KMS-11 (cell line): Measurements from ENCODE around the gene GALK1.

Experiments
- H2AFZ ChIP-seq: fragments of 200-600 bp; sonication (generic); 2 replicates; pipeline ENCODE4 v1.6.1; 2016; ENCODE audit warnings: antibody characterized with exemption, mixed run types, low read depth
- H3K27ac ChIP-seq: fragments of 200-600 bp; sonication (generic); 2 replicates; pipeline ENCODE4 v1.6.1; 2016; ENCODE audit warnings: mild to moderate bottlenecking, mixed run types
- H3K27me3 ChIP-seq: fragments of 200-600 bp; sonication (generic); 2 replicates; pipeline ENCODE4 v1.6.1; 2017; ENCODE audit warnings: mild to moderate bottlenecking, low read depth, mixed run types, moderate library complexity; ENCODE audit not compliant: insufficient read depth
- H3K36me3 ChIP-seq: fragments of 200-600 bp; sonication (generic); 2 replicates; pipeline ENCODE4 v1.6.1; 2017; ENCODE audit warnings: mild to moderate bottlenecking, mixed run types; ENCODE audit not compliant: insufficient read depth
- H3K4me1 ChIP-seq: fragments of 200-600 bp; sonication (generic); 2 replicates; pipeline ENCODE4 v1.6.1; 2016; ENCODE audit warnings: mild to moderate bottlenecking, low read depth, mixed run types; ENCODE audit not compliant: poor library complexity, severe bottlenecking
- H3K4me2 ChIP-seq: fragments of 200-600 bp; sonication (generic); 2 replicates; pipeline ENCODE4 v1.7.0; 2016; ENCODE audit warnings: mild to moderate bottlenecking, mixed run types
- H3K4me3 ChIP-seq: fragments of 200-600 bp; sonication (generic); IDR thresholded peaks from 2 replicates; pipeline ENCODE4 v1.6.1; 2017; ENCODE audit warnings: low read depth, low read length, mixed read lengths; ENCODE audit not compliant: insufficient read depth
- H3K79me2 ChIP-seq: fragments of 200-600 bp; sonication (generic); 2 replicates; pipeline ENCODE4 v1.6.1; 2016; ENCODE audit warnings: low read depth, mixed run types; ENCODE audit not compliant: insufficient read depth
- H3K9ac ChIP-seq: fragments of 200-600 bp; sonication (generic); 2 replicates; pipeline ENCODE4 v1.6.1; 2016; ENCODE audit warnings: mild to moderate bottlenecking, mixed run types
- H4K20me1 ChIP-seq: fragments of 200-600 bp; sonication (generic); 2 replicates; pipeline ENCODE4 v1.6.1; 2016; ENCODE audit warnings: mild to moderate bottlenecking, mixed run types; ENCODE audit not compliant: insufficient read depth
- TF ChIP-seq, protein P1 (sequence below): fragments of 200-600 bp; sonication (generic); conservative IDR thresholded peaks from 2 replicates; pipeline ENCODE4 v1.6.1; 2017; ENCODE audit warnings: low read depth, mild to moderate bottlenecking, antibody characterized with exemption, low read length, moderate library complexity, mixed read lengths

The GALK1 gene

DNA sequence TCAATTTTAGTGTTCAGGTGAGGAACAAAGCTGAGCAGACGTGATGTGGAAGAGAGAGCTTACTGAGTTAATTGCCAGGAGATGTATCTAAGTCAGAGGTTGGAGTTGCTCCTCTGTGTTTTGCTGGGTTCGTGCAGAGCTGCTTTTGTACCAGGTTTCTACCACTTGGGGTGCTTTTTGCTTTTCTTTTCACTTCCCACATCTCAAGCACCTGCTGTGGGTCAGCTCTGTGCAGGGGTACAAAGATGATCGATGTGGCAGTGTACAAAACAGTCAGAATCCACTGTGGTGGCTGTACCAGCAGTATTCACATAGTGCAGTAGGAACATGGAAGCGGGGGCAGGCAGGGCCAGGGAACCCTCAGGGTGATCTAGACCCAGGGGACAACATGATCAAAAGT, 34.4 kb upstream of the GALK1 start:
- Histone ChIP-seq H2AFZ (no peak overlapping the region), H3K79me2 (no peaks in the 10 kb centered on the region; the same call in 1 of the 2 replicates), H3K4me1 (peaks cover 12% of the 10 kb centered on the region), H4K20me1 (no peaks in the 10 kb centered on the region), H3K4me3 (no peak overlapping the region), H3K9ac (no peak overlapping the region), H3K27ac (no peak overlapping the region), H3K36me3 (no peaks in the 10 kb centered on the region), H3K4me2 (no peak overlapping the region), H3K27me3 (no peaks in the 10 kb centered on the region)
- TF ChIP-seq, protein P1, sequence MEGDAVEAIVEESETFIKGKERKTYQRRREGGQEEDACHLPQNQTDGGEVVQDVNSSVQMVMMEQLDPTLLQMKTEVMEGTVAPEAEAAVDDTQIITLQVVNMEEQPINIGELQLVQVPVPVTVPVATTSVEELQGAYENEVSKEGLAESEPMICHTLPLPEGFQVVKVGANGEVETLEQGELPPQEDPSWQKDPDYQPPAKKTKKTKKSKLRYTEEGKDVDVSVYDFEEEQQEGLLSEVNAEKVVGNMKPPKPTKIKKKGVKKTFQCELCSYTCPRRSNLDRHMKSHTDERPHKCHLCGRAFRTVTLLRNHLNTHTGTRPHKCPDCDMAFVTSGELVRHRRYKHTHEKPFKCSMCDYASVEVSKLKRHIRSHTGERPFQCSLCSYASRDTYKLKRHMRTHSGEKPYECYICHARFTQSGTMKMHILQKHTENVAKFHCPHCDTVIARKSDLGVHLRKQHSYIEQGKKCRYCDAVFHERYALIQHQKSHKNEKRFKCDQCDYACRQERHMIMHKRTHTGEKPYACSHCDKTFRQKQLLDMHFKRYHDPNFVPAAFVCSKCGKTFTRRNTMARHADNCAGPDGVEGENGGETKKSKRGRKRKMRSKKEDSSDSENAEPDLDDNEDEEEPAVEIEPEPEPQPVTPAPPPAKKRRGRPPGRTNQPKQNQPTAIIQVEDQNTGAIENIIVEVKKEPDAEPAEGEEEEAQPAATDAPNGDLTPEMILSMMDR = no peak

DNA sequence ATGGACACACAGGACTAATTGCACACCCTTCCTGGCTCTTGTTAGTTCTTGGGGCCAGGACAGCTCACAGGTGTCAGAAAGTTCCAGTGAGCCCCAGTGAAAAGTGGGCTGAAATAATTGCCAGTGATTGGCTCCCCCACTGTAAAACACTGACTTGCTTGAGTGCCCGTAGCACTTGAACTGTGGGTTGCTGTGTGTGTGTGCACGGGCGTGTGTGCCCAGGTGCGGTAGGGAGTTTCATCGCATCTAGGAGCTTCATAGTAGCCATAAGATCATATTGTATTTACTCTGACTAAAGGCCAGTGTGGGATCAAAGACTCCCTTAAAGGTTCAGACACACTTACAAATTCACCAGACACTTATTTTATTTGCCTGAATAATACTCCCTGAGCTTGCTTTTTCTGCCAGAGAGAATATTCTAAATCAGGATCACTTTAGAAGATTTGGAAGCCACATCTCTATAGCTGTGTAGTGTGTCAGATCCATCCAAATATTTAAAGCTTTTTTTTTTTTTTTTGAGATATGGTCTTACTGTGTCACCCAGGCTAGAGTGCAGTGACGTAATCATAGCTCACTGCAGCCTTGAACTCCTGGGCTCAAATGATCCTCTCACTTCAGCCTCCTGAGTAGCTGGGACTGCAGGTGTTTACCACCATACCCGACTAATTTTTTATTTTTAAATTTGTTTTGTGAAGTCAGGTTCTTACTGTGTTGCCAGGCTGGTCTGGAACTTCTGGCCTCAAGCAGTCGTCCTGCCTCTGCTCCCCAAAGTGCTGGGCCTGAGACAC, 31.0 kb upstream of the GALK1 start:
- Histone ChIP-seq H3K36me3 (no peaks in the 10 kb centered on the region), H3K4me2 (no peak overlapping the region), H3K4me1 (no peaks in the 10 kb centered on the region), H3K9ac (no peak overlapping the region), H3K79me2 (no peaks in the 10 kb centered on the region), H4K20me1 (no peaks in the 10 kb centered on the region), H3K27ac (no peak overlapping the region), H3K4me3 (no peak overlapping the region), H3K27me3 (no peaks in the 10 kb centered on the region), H2AFZ (no peak overlapping the region)
- TF ChIP-seq, protein P1 = no peak

- H3K79me2 ChIP-seq = peaks cover 6% of the 10 kb centered on the region; the same call in 1 of the 2 replicates
- H3K27me3 ChIP-seq = no peaks in the 10 kb centered on the region
- no peaks in the 10 kb centered on the region for H3K36me3 ChIP-seq
- TF ChIP-seq, protein P1 = no peak
- H3K4me1 ChIP-seq = no peaks in the 10 kb centered on the region
- no peak overlapping the region for H2AFZ ChIP-seq
- H3K4me3 ChIP-seq = no peak overlapping the region
- H4K20me1 ChIP-seq = no peaks in the 10 kb centered on the region
- H3K27ac ChIP-seq = no peak overlapping the region
- H3K4me2 ChIP-seq = no peak overlapping the region
- H3K9ac ChIP-seq = no peak overlapping the region
Measured at GRCh38 chr17:75793460-75793859, 28.5 kb upstream of the GALK1 start.

GRCh38 chr17:75791254-75791653, 26.3 kb upstream of the GALK1 start:
- no peak overlapping the region for H3K4me2 ChIP-seq
- no peaks in the 10 kb centered on the region for H4K20me1 ChIP-seq
- H3K79me2 ChIP-seq = peaks cover 26% of the 10 kb centered on the region; the same call in 1 of the 2 replicates
- TF ChIP-seq, protein P1 = no peak
- H3K27me3 ChIP-seq = no peaks in the 10 kb centered on the region
- H2AFZ ChIP-seq = no peak overlapping the region
- no peaks in the 10 kb centered on the region for H3K36me3 ChIP-seq
- H3K4me3 ChIP-seq = no peak overlapping the region
- peaks cover under 1% of the 10 kb centered on the region for H3K4me1 ChIP-seq
- no peak overlapping the region for H3K9ac ChIP-seq
- H3K27ac ChIP-seq = no peak overlapping the region
